HG02798 (cell line): ENCODE results near the gene MRPL44.

ENCODE experiments used
- ATAC-seq: cut with Tn5 transposase; IDR thresholded peaks from one replicate; pipeline ENCODE4 v1.9.1; 2021; ENCODE audit warnings: mild to moderate bottlenecking; ENCODE audit not compliant: unreplicated experiment, poor library complexity

The MRPL44 gene

DNA sequence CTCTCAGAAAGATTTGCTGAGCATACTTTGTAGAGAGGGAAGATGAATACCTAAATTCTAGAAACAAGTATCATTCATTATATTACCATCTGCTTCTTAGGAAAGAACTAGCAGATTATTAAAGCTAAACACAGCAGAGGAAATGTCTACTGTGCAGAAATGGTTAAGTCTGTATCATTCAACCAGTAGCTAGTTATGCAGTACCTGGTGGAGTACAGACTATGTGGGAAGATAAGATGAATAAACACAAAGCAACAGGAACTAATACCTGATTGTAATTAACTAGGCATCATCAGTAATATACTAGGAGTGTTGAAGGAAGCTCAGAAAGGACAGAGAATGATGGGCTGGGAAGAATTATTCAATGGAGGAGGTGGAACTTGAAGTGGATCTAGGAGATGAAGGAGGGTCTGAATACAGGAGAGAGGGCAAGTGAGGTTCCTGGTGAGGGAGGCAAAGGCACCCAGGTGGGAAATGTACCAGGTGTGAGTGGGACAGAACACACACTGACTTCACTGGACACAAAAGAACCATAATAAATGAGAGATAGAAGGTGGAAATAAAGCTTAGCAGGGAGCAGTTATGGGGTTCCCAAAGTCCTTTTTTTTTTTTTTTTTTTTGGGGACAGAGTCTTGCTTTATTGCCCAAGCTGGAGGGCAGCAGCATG lies 21.7 kb upstream of the MRPL44 start:
- ATAC-seq: no peak

DNA sequence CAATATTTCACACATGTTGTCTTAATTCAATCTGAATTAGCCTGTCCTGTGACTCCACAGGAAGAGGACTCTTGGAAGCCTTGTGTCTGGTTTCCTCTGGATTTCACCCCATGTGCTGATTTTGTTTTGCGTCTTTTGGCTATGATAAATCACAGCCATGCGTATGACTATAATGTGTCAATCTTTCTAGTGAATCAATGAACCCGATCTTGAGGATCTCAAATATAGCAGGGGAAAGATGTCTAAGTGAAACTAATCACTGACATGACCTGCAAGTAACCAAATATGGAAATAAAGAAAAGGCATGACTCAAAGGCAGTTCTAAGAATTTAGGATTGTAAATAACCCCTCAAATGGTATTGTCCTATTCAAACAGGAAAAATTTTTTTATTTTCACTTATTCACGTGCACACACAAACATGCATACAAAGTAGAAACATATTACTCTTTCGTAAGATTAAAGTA lies 20.4 kb upstream of the MRPL44 start:
- ATAC-seq: no peak

GRCh38 chr2:223937535-223937934 lies 19.7 kb upstream of the MRPL44 start:
- no peak for ATAC-seq

- peak; percentile 32 for ATAC-seq
These were observed 17.8 kb upstream of the MRPL44 start for GRCh38 chr2:223939438-223939837.

DNA sequence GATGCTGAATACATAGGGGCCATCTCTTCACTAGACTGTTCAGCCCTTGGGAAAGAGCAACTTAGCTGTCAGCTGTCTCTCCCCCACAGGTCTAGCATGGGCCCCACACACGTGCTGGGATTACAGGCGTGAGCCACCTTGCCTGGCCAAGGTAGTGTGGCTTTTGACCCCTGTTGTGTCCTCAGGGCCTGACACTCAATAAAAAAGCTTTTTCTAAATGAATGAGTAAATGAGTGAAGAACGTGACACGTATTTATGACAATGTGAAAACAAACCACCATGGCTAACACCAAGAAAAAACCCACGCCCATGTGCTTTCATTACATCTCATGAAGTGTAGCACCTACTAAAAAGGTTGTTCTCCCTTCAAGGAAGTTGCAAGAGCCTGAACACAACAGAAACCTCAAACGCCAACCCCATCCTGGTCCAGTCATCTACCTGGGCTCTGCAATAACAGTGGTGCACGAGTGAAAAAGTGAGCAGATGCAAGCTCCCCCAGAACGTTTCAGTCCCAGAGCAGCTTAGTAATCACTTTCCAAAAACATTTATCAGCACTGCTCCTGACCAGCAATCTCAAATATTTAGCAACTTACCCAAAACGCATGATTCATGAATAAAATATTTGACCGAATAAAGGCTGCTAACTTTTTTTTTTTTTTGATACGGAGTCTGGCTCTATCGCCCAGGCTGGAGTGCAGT lies 15.5 kb upstream of the MRPL44 start:
- ATAC-seq: peak; percentile 59

DNA sequence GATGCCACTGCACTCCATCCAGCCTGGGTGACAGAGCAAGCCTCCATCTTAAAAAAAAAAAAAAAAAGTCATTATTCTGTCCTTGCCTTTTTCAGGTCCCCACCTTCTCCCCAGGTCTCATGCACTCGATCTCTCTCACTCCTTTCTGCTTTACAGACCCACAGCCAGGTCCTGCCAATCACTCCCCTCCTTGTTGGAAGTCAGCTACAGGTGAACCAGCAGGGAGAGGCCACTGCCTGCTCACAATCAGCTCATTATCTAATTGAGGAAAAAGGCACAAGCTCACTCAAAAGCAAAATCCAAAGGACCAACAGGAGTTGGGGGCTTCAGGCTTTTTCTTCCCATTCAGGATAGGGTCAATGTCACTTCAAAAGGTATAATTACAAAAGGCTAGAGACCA lies 14.1 kb upstream of the MRPL44 start:
- ATAC-seq: no peak

DNA sequence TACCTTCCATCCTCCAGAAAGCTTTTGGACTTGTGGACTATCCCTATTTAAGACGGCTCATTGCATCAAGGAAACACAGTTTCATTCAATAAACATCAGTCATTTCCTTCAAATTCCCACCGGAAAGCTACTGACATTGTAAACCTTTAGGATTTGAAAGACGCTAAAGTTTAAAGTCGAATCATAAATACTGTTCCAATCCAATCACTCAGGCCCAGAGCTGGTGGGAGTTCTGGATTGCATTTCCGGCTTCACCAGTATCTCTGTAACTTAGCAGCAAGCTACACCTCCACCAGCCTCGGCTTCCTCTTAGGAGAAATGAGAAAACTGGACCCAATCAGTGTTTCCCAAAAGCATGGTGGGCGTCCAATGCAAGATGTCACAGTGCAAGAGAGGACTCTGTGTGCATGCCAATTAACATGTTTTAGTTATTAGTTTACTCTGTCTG lies 13.7 kb upstream of the MRPL44 start:
- no peak for ATAC-seq

DNA sequence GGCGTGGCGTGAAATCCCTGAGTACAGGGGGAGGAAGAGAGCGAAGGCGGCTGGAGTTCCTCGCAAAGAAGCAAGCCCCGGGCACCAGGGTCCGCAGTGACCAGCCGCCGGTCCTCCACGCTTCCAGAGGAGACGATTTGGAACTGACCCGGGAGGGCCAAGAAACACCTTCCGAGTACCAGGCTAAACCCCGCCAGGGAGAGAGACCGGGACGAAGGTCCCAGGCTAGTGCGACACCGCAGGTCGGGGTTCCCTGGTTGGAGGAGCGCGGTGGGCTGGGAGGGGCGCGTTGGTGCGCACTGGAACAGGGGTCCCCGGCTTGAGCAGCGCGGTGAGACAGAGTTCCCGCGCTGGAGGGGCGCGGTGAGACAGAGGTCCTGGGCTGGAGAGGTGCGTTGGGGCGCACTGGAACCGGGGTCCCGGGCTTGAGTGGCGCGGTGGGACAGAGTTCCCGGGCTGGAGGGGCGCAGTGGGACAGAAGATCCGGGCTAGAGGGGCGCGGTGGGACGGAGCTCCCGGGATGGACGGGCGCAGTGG lies 13.0 kb upstream of the MRPL44 start:
- ATAC-seq: peak; percentile 16

- ATAC-seq: peak; percentile 86
These were observed 12.3 kb upstream of the MRPL44 start, which contains the start of gene WDFY1 for GRCh38 chr2:223944703-223945531. Gene WDFY1, minus strand, starts transcription at chr2:223945335. Its CDS starts 51 bp downstream, at chr2:223945284.

DNA sequence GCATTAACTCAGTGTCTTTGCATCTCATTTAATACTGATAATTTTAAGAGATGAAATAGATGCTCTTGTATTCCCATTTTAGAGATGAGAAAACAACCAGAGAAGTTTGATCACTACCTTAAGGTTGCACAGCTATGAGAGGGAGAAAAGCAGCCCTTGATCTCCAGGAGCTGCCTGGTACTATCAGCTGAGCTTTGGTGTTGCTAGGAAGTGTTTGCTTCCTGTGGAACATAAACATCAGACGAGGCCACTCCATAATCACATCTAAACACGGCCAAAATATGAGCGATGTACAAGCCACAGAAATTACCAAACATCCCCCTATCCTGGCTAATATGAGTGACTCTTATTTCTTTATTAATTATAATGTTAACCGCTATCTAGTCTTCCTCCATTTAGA lies 11.5 kb upstream of the MRPL44 start:
- ATAC-seq: no peak

GRCh38 chr2:223947711-223948205 lies 9.5 kb upstream of the MRPL44 start:
- ATAC-seq: no peak

DNA sequence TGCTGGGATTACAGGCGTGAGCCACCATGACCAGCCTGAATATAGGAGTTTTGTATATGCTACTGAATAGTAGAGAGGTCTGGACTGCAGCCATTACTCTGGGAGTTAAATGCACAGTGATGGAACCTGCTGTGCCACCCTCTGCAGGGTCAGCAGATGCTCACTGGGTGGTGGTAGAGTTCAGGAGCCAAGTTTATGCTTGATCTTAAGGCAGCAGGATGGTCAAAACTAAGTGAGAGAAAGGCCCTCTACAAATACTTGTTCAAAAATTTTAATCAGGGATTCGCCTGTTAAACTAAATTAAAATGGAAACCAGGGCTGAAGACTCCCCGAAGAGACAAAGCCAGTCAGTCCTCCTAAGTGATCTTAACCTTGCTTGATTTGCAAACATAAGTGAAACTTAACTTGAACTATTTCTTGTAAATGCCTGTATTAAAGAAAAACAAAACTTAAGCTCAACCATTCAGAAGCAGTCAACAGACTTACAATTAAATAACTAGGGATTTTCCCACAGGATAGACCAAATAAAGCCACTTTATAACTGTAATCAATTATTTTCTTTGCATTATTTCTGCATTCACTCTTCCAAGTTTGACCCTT lies 7.9 kb upstream of the MRPL44 start:
- ATAC-seq: no peak

DNA sequence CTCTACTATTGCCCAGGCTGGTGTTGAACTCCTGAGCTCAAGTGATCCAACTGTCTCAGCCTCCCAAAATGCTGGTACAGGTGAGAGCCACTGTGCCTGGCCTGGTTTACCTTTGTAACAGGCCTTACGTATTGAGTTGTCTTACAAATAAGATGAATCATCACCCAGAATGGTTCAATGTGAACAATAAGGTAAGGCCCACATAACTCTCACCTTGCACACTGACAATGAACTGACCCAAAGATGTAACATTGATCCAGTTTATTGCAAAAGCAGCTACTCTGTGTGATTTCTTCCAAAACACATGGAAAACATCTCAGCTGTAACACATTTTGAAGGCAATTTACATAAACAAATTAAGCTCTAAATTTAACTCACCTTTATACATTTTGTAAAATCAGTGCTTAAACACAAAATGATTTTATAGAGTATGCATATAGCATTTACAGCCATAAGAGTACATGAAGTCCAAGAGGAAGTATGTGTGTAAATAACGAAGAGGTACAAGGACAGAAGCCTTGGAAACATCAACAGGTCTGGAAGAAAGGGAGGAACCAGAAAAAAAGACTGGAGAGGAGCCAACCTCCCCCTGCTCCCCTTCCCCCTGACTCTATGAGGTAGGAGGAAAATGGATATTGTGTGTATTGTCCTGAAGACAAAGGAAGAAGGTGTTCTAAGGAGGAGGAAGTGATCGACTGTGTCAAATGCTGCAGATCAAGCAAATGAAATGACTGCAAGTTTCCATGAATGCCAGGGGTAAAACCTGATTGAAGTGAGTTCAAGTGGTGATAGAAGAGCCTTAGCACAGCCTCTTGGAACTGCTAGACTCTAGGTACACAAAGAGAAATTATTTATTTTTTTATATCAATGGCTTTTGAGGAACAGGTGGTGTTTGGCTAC lies 6.6 kb upstream of the MRPL44 start:
- ATAC-seq: no peak

GRCh38 chr2:223952280-223952968 lies 4.8 kb upstream of the MRPL44 start:
- peak; percentile 68 for ATAC-seq

DNA sequence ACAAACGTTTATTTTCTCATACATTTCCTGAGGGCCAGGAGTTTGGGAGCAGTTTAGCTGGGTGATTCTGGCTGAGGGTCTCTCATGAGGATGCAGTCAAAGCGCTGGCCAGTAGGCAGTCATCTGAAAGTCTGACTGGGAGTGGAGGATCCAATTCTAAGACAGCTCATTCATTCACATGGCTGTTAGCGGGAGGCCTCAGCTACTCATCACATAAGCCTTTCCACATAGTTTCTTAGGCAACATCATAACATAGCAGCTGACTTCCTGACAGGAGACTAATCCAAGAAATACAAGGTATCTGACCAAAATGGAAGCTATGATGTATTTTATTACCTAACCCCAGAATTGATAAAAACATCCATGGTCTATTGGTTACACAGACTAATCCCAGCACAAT lies 2.9 kb upstream of the MRPL44 start:
- ATAC-seq: no peak

DNA sequence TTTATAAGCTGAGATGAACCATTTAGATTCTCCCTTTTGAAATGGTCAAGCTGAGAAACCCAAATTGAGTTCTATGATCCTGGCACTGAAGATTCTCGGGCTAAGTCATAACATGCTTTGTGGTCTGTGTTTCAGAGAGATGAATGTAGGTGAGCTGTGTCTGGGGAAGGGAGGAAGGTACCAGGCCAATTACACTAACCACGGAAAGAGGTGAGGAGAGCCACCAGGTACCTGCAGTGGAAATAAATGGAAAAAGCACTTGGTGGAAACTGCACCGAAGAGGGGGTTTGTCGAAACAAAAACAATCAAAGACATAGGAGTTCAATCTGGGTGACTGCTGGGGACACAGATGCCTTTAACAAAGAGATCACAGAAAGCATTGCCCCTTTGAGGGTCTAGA lies 963 bp upstream of the MRPL44 start:
- ATAC-seq: peak; percentile 33

GRCh38 chr2:223959688-223960087 lies 2.4 kb downstream of the MRPL44 start:
- ATAC-seq: no peak

- ATAC-seq: no peak
These were observed 10.7 kb downstream of the MRPL44 start for GRCh38 chr2:223967981-223968380.

DNA sequence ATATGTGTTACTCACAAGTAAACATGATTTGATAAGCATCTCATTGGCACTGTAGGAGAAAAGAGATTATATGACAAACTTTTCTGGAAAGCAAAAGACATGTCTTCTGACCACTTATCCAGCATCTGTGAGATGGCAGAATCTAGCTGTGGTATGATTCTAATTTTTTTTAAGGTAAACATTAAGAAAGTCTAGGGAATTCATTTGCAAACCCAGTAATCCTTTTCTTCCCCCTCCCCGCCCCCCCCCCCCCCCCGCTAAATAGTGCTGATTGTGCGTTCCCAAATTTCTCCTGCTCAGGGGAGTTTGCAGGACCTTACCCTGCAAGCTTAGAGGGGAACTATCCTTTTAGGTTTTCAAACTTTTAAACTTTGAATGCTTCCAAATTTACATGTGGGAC lies 12.1 kb downstream of the MRPL44 start:
- no peak for ATAC-seq
